K562 (cell line): ENCODE measurements around the gene PLXNB1.

Source experiments
- CEBPZ ChIP-seq: fragments of 150-350 bp; IDR thresholded peaks from 2 replicates; pipeline ENCODE4 v1.6.1; 2014; ENCODE audit warnings: low read depth, mild to moderate bottlenecking, low read length, borderline replicate concordance
- CREM ChIP-seq: IDR thresholded peaks from 2 replicates; pipeline ENCODE4 v1.6.1; 2014; ENCODE audit warnings: antibody characterized with exemption, low read depth
- CTCF ChIP-seq, 3 experiments: IDR thresholded peaks in 2 of 3; conservative IDR thresholded peaks in 1 of 3; 2 replicates each; pipeline ENCODE4 v1.5.1; 2011 to 2012; ENCODE audit warnings: low read length in 3 of 3, mild to moderate bottlenecking in 3 of 3, control low read depth in 2 of 3, improper control_type of control experiment in 1 of 3, inconsistent platforms in 1 of 3, low read depth in 1 of 3, mixed read lengths in 1 of 3, moderate library complexity in 1 of 3; ENCODE audit not compliant: insufficient read depth in 2 of 3
- NCOR1 ChIP-seq: fragments of 450-650 bp; IDR thresholded peaks from 2 replicates; pipeline ENCODE4 v1.6.1; 2016; ENCODE audit warnings: mild to moderate bottlenecking, moderate library complexity
- NR3C1 ChIP-seq: sonication (generic); formaldehyde crosslinking; IDR thresholded peaks from 2 replicates; pipeline ENCODE4 v1.8.1; 2022; ENCODE audit warnings: missing genetic modification reagents
- NRF1 ChIP-seq, 2 experiments: fragments of 450-650 bp; IDR thresholded peaks in 1 of 2; conservative IDR thresholded peaks in 1 of 2; 2 replicates each; pipeline ENCODE4 v1.6.1; 2014; ENCODE audit warnings: mild to moderate bottlenecking in 2 of 2
- RNF2 ChIP-seq: sonication (generic); IDR thresholded peaks from 2 replicates; pipeline ENCODE4 v1.6.1; 2016
- SIN3B ChIP-seq: fragments of 450-650 bp; IDR thresholded peaks from 2 replicates; pipeline ENCODE4 v1.6.1; 2017; ENCODE audit warnings: low read depth, mild to moderate bottlenecking, moderate library complexity
- SREBF1 ChIP-seq: fragments of 150-350 bp; IDR thresholded peaks from 2 replicates; pipeline ENCODE4 v1.6.1; 2014; ENCODE audit warnings: antibody characterized with exemption, low read depth, low read length, borderline replicate concordance
- SRF ChIP-seq, 2 experiments: fragments of 250-450, 450-650 bp in 1 of 2; sonication (Bioruptor Pico) in 1 of 2; sonication (generic) in 1 of 2; formaldehyde crosslinking; IDR thresholded peaks; 2 replicates each; pipeline versions ENCODE4 v1.5.0 to v1.5.1; 2020 to 2022; ENCODE audit warnings: mild to moderate bottlenecking in 1 of 2, missing genetic modification reagents in 1 of 2

GRCh38 chr3:48411606-48412374 lies 18.1 kb downstream of the PLXNB1 start:
- TF ChIP-seq NR3C1 (no peak), RNF2 (no peak), SREBF1 (no peak), SIN3B (no peak), CTCF (IDR thresholded peaks at IDR 0.05 in 2 of 3, conservative IDR thresholded peaks at IDR 0.05 in 1 of 3; ENCODE audit: insufficient read depth in 2 of 3, low read depth in 1 of 3, low read length in 3 of 3) (no peak), CEBPZ (no peak), CREM (no peak), NRF1 (conservative IDR thresholded peaks at IDR 0.05 in 1 of 2, IDR thresholded peaks at IDR 0.05 in 1 of 2) (no peak), SRF (CRISPR knock-in tag; IDR thresholded peaks at IDR 0.05) (no peak), NCOR1 (no peak)
